Gastroesophageal sphincter (tissue), 4 donors: ENCODE measurements around the gene LNX1. TPM values are rescaled to one million over a fixed set of nuclear protein-coding genes. Genes with fewer than 3 reads are reported as not detected.

Experiments used
- ATAC-seq: fragments of 150-250 bp; one replicate; pipeline ENCODE4 v1.9.1; 2016; ENCODE audit warnings: mild to moderate bottlenecking, moderate library complexity
- H3K27ac ChIP-seq, 4 donors: fragments of 200-600 bp; sonication (generic) in 3 of 4; 1 replicate in 3 of 4; 2 replicates in 1 of 4; pipeline ENCODE4 v1.5.1; 2016 to 2019
- H3K27me3 ChIP-seq: fragments of 200-600 bp; sonication (generic); one replicate; pipeline ENCODE4 v1.5.1; 2019
- H3K36me3 ChIP-seq, 2 donors: fragments of 200-600 bp; sonication (generic); one replicate each; pipeline ENCODE4 v1.5.1; 2019; ENCODE audit warnings: control low read depth in 1 of 2
- H3K4me1 ChIP-seq, 3 donors: fragments of 200-600 bp; sonication (generic); 1 replicate in 2 of 3; 2 replicates in 1 of 3; pipeline ENCODE4 v1.5.1; 2016 to 2019; ENCODE audit warnings: control low read depth in 2 of 3
- H3K4me3 ChIP-seq, 2 donors: fragments of 200-600 bp; sonication (generic); one replicate each; pipeline ENCODE4 v1.5.1; 2019; ENCODE audit warnings: mild to moderate bottlenecking in 1 of 2, moderate library complexity in 1 of 2
- H3K9me3 ChIP-seq, 3 donors: fragments of 200-600 bp; sonication (generic); one replicate each; pipeline ENCODE4 v1.5.1; 2017 to 2019; ENCODE audit warnings: control low read depth in 2 of 3
- EP300 ChIP-seq: sonication (generic); formaldehyde crosslinking; IDR thresholded peaks from one replicate; pipeline ENCODE4 v1.6.1; 2017; ENCODE audit warnings: antibody characterized with exemption, mild to moderate bottlenecking
- POLR2A ChIP-seq, 2 donors: fragments of 450-650 bp; IDR thresholded peaks; one replicate each; pipeline ENCODE4 v1.6.1; 2017; ENCODE audit warnings: antibody characterized with exemption in 2 of 2, mild to moderate bottlenecking in 2 of 2, moderate library complexity in 1 of 2
- POLR2AphosphoS5 ChIP-seq: sonication (generic); formaldehyde crosslinking; IDR thresholded peaks from one replicate; pipeline ENCODE4 v1.6.1; 2017; ENCODE audit warnings: antibody characterized with exemption
- WGBS, 2 donors: methylation state at CpG; one replicate each; pipeline ENCODE4 v1.1.5; 2018; ENCODE audit warnings: low coverage in 1 of 2; 5-methylcytosine and 5-hydroxymethylcytosine counted together
- total RNA-seq, 4 donors: library from RNA; depleted of rRNA; stranded (reverse); fragments of >200 nt; gene quantifications; one replicate each; pipeline ENCODE4 v1.1.0, GENCODE V29; 2016
- TF ChIP-seq, protein P1 (sequence below), 4 experiments: fragments of 200-600 bp in 2 of 4; fragments of 450-650 bp in 2 of 4; sonication (generic) in 1 of 4; IDR thresholded peaks; one replicate each; pipeline ENCODE4 v1.5.1; 2017 to 2019; ENCODE audit warnings: antibody characterized with exemption in 4 of 4, mild to moderate bottlenecking in 2 of 4, moderate library complexity in 2 of 4

The LNX1 gene
- total RNA-seq, 4 donors from 2014 or later, result 2.6 to 13.6 (median 7.2) TPM

DNA sequence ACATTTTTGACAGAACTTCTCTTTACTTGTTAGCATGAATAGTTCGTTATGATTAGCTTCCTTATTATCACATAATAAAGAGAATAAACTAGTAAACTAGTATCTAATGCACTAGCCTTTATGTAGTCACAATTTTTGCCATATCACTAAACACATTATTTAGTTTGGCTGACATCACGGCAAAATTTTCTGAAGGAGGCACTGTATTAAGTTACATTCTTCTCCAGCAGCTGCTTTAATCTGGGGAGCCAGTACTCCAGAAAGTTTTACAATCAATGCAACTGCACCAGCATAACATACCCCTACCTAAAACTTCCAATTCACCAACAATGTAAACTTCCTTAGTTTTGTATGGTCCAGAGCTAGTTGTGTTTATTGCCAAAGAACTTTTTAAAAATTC lies 126.0 kb downstream of the LNX1 start:
- ATAC-seq, result no peak
- 68 to 70% methylated on average over 2 of the region's 2 CpGs for WGBS, 2 donors
- H3K9me3 ChIP-seq, result peaks cover 0 to 14% (median 0%) of the 10 kb centered on the region in 3 donors
- H3K4me3 ChIP-seq, result no peak overlapping the region
- peaks cover 0 to 29% of the 10 kb centered on the region in 2 donors for H3K36me3 ChIP-seq
- no peaks in the 10 kb centered on the region for H3K27me3 ChIP-seq
- no peak overlapping the region for H3K27ac ChIP-seq
- TF ChIP-seq EP300, result no peak
- H3K4me1 ChIP-seq, result no peaks in the 10 kb centered on the region

DNA sequence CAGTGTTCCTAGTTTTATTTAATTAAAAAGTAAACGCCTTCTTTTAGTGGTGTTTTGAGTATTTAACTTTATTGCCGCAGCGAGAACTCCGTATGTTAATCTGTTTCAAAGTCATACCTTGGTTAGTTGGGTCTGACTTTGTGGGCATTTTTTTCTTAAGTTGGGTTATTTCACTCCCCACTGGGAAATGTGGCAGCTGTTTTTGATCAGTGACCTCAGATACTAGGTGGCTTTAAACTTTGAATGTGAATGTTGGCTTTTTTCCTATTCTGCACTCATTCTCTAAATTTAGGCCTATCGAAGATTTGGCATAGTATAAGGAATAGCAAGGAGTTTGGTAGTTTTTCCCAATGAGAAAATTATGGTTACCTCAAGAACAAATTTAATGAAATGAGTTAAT lies 127.9 kb downstream of the LNX1 start:
- WGBS, 2 donors, result 83 to 88% methylated on average over 5 of the region's 5 CpGs
- H3K27me3 ChIP-seq, result no peaks in the 10 kb centered on the region
- H3K27ac ChIP-seq, result no peak overlapping the region
- H3K4me1 ChIP-seq, result no peaks in the 10 kb centered on the region
- H3K36me3 ChIP-seq, result peaks cover 0 to 48% of the 10 kb centered on the region in 2 donors
- ATAC-seq, result no peak
- peaks cover 0 to 10% (median 0%) of the 10 kb centered on the region in 3 donors for H3K9me3 ChIP-seq
- no peak overlapping the region for H3K4me3 ChIP-seq
- no peak for TF ChIP-seq EP300
- no peak for TF ChIP-seq POLR2AphosphoS5
- no peak for TF ChIP-seq POLR2A (IDR thresholded peaks at IDR 0.05)
- TF ChIP-seq, protein P1, sequence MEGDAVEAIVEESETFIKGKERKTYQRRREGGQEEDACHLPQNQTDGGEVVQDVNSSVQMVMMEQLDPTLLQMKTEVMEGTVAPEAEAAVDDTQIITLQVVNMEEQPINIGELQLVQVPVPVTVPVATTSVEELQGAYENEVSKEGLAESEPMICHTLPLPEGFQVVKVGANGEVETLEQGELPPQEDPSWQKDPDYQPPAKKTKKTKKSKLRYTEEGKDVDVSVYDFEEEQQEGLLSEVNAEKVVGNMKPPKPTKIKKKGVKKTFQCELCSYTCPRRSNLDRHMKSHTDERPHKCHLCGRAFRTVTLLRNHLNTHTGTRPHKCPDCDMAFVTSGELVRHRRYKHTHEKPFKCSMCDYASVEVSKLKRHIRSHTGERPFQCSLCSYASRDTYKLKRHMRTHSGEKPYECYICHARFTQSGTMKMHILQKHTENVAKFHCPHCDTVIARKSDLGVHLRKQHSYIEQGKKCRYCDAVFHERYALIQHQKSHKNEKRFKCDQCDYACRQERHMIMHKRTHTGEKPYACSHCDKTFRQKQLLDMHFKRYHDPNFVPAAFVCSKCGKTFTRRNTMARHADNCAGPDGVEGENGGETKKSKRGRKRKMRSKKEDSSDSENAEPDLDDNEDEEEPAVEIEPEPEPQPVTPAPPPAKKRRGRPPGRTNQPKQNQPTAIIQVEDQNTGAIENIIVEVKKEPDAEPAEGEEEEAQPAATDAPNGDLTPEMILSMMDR (IDR thresholded peaks at IDR 0.05), result no peak

DNA sequence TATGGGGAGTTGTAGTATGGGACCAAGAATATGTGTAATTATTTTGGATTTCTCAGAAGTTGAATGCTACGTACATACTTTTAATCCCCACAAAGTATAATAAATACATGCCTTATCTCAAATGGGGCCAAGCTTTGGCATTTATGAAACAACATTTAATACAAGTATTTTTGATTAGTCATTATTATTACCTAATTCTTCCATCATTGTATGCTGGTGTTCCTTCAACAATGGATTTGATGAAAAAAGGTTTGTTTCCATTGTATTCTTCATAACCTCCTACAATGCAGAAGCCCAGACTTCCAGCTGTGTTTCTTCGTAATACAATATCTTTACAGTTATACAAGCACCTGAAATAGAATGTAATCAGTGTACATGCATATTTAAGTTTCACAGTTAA lies 130.0 kb downstream of the LNX1 start:
- TF ChIP-seq POLR2A (IDR thresholded peaks at IDR 0.05) (no peak), EP300 (no peak), POLR2AphosphoS5 (no peak)
- TF ChIP-seq, protein P1 (IDR thresholded peaks at IDR 0.05), result no peak
- no peaks in the 10 kb centered on the region for H3K4me1 ChIP-seq
- no peak overlapping the region for H3K27ac ChIP-seq
- no peaks in the 10 kb centered on the region for H3K27me3 ChIP-seq
- no peak overlapping the region for H3K4me3 ChIP-seq
- H3K36me3 ChIP-seq, result peaks cover 0 to 46% of the 10 kb centered on the region in 2 donors
- ATAC-seq, result no peak
- WGBS, 2 donors, result 83 to 92% methylated on average over 2 of the region's 2 CpGs
- H3K9me3 ChIP-seq, result peaks cover 0 to 2% (median 0%) of the 10 kb centered on the region in 3 donors

DNA sequence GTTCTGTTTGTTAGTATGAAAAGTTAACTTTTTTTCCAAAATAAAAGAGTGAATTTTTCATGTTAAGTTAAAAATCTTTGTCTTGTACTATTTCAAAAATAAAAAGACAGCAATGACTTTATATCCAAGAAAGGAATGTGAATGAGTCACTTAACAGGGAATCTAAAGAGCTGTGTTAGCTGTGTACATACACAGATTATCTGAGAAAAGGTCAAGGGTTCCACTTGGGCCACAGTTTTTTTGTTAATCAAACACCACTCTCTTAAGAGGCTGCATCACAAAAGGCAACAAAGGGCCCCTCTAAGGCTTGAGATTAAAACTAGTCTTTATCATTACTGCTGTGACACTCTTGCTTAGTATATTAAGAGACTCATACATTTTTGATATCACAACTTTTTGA lies 131.7 kb downstream of the LNX1 start:
- Histone ChIP-seq H3K27ac (no peak overlapping the region), H3K27me3 (no peaks in the 10 kb centered on the region), H3K4me1 (no peaks in the 10 kb centered on the region), H3K9me3 (no peaks in the 10 kb centered on the region), H3K36me3 (peaks cover 0 to 63% of the 10 kb centered on the region in 2 donors), H3K4me3 (no peak overlapping the region)
- TF ChIP-seq POLR2AphosphoS5, result no peak
- TF ChIP-seq POLR2A (IDR thresholded peaks at IDR 0.05), result no peak
- TF ChIP-seq, protein P1 (IDR thresholded peaks at IDR 0.05), result no peak
- TF ChIP-seq EP300, result no peak
- no peak for ATAC-seq

DNA sequence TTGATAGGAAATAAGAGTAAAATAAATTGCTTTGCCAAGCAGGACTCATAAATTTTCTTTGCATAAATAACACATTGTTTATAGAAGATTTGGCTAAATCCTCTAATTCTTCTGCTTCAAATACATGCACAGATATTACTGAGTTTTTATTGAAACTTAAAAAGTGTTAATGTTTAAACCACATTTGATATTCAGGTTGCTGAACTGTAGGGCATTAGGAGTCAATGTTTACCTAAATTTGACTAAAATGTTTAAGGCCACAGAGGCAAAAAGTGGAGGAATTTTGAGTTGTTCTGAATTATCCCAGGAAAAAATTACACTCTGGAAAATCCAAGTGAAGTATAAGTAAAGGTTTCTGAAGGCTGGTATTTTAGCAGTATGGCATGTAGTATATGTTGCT lies 135.1 kb downstream of the LNX1 start:
- Histone ChIP-seq H3K4me1 (no peaks in the 10 kb centered on the region), H3K36me3 (peaks cover 0 to 76% of the 10 kb centered on the region in 2 donors), H3K27me3 (no peaks in the 10 kb centered on the region), H3K27ac (no peak overlapping the region), H3K9me3 (no peaks in the 10 kb centered on the region), H3K4me3 (no peak overlapping the region)
- no peak for ATAC-seq
- TF ChIP-seq POLR2A (IDR thresholded peaks at IDR 0.05), result no peak
- TF ChIP-seq EP300, result no peak
- no peak for TF ChIP-seq POLR2AphosphoS5
- TF ChIP-seq, protein P1 (IDR thresholded peaks at IDR 0.05), result no peak

DNA sequence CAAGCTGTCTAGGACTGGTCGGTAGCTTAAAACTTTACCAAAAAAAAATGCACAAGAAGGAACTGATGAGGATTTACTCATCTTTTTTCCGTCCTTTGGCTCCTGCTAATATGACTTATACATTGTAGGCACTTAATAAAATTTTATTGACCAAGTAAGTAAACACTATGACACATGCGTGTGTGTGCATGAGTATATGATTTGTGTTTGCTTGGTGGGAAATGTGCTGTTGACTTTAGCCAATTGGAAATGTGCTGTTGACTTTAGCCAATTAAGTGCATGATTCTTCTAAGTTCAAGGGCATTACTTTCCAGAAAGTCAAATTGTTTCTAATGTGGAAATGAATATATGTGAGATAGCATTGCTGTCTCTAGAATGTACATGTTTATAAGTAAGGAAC lies 135.5 kb downstream of the LNX1 start:
- no peak overlapping the region for H3K4me3 ChIP-seq
- no peaks in the 10 kb centered on the region for H3K27me3 ChIP-seq
- ATAC-seq, result no peak
- H3K27ac ChIP-seq, result no peak overlapping the region
- TF ChIP-seq, protein P1 (IDR thresholded peaks at IDR 0.05), result no peak
- no peak for TF ChIP-seq EP300
- TF ChIP-seq POLR2A (IDR thresholded peaks at IDR 0.05), result no peak
- TF ChIP-seq POLR2AphosphoS5, result no peak
- peaks cover 0 to 71% of the 10 kb centered on the region in 2 donors for H3K36me3 ChIP-seq
- 76 to 79% methylated on average over 3 of the region's 3 CpGs for WGBS, 2 donors
- no peaks in the 10 kb centered on the region for H3K9me3 ChIP-seq
- H3K4me1 ChIP-seq, result no peaks in the 10 kb centered on the region
